OCI-LY3 (cell line): Measurements from ENCODE around the gene KRTAP17-1.

Experiments
- H2AFZ ChIP-seq: fragments of 200-600, 300-600 bp; shearing (Covaris generic); 2 replicates; pipeline ENCODE4 v1.6.0; 2014; ENCODE audit warnings: antibody characterized with exemption, low read depth, low read length
- H3K27ac ChIP-seq: fragments of 200-600, 300-600 bp; sonication (generic); 2 replicates; pipeline ENCODE4 v1.5.1; 2014; ENCODE audit warnings: mild to moderate bottlenecking, low read length, moderate library complexity, mixed read lengths
- H3K27me3 ChIP-seq: fragments of 200-600, 300-600 bp; sonication (generic); 2 replicates; pipeline ENCODE4 v1.6.1; 2014; ENCODE audit warnings: low read depth, low read length, mixed read lengths
- H3K36me3 ChIP-seq: fragments of 200-600, 300-600 bp; sonication (generic); replicated peaks from 2 replicates; pipeline ENCODE3; 2014; ENCODE audit warnings: low read depth, low read length, mixed read lengths
- H3K4me1 ChIP-seq: fragments of 300-600, 200-600 bp; sonication (generic); 2 replicates; pipeline ENCODE4 v1.6.1; 2014; ENCODE audit warnings: low read length, mixed read lengths
- H3K4me2 ChIP-seq: fragments of 200-600, 300-600 bp; sonication (generic); 2 replicates; pipeline ENCODE4 v1.6.1; 2014; ENCODE audit warnings: low read length, mixed read lengths
- H3K4me3 ChIP-seq: fragments of 300-600, 200-600 bp; sonication (generic); 2 replicates; pipeline ENCODE4 v1.5.1; 2014; ENCODE audit warnings: antibody characterized with exemption, mild to moderate bottlenecking, low read length, moderate library complexity
- H3K79me2 ChIP-seq: fragments of 300-600, 200-600 bp; shearing (Covaris generic); 2 replicates; pipeline ENCODE4 v1.6.1; 2014; ENCODE audit warnings: mild to moderate bottlenecking, low read length, mixed read lengths
- H3K9ac ChIP-seq: fragments of 300-600, 200-600 bp; shearing (Covaris generic); 2 replicates; pipeline ENCODE4 v1.6.0; 2014; ENCODE audit warnings: mild to moderate bottlenecking, low read length, moderate library complexity
- H3K9me3 ChIP-seq: fragments of 200-600, 300-600 bp; shearing (Covaris generic); 2 replicates; pipeline ENCODE4 v1.6.1; 2014; ENCODE audit warnings: low read length, mixed read lengths; ENCODE audit not compliant: insufficient read depth
- H4K20me1 ChIP-seq: fragments of 200-600, 300-600 bp; sonication (generic); 2 replicates; pipeline ENCODE4 v1.6.1; 2016; ENCODE audit warnings: low read length, mixed read lengths; ENCODE audit not compliant: insufficient read depth
- EZH2phosphoT487 ChIP-seq: fragments of 200-600 bp; shearing (Covaris generic); IDR thresholded peaks from 2 replicates; pipeline ENCODE4 v1.6.1; 2018; ENCODE audit warnings: antibody characterized with exemption, mixed run types, low read depth
- TF ChIP-seq, protein P1 (sequence below): fragments of 200-600, 300-600 bp; sonication (generic); IDR thresholded peaks from 2 replicates; pipeline ENCODE4 v1.5.1; 2014; ENCODE audit warnings: antibody characterized with exemption, low read length, low read depth

Gene KRTAP17-1, protein sequence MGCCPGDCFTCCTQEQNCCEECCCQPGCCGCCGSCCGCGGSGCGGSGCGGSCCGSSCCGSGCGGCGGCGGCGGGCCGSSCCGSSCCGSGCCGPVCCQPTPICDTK

DNA sequence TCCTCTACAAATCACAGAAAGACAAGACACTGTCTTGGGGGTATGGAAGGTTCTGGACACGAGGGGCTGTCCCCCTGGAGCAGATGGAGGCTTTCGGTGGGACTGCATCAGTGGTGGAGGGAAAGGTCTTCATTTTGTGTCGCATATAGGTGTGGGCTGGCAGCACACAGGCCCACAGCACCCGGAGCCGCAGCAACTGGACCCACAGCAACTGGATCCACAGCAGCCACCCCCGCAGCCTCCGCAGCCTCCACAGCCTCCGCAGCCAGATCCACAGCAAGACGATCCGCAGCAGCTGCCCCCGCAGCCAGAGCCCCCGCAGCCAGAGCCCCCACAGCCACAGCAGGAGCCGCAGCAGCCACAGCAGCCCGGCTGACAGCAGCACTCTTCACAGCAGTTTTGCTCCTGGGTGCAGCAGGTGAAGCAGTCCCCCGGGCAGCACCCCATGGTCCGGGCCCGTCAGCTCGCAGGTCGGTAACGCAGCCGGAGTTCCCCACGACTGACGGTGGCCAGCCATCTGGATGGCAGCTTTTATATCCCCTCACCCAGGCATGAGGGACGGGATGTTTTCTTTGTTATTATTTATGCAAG is at the start of gene KRTAP17-1:
Gene KRTAP17-1, minus strand, starts transcription at position 507 of the 591 bp plus-strand sequence. Its CDS starts 60 bp downstream, at position 447.
- Histone ChIP-seq H3K4me3 (no peak within 1 kb of the TSS), H3K9ac (no peak within 1 kb of the TSS), H3K79me2 (no peaks in the 10 kb centered on the region), H3K9me3 (no peaks in the 10 kb centered on the region), H3K36me3 (no peaks in the 10 kb centered on the region), H3K4me1 (no peaks in the 10 kb centered on the region), H4K20me1 (no peaks in the 10 kb centered on the region), H2AFZ (no peak within 1 kb of the TSS), H3K27ac (no peak within 1 kb of the TSS), H3K27me3 (peaks cover 29% of the 10 kb centered on the region), H3K4me2 (no peak within 1 kb of the TSS)
- TF ChIP-seq EZH2phosphoT487: no peak
- TF ChIP-seq, protein P1, sequence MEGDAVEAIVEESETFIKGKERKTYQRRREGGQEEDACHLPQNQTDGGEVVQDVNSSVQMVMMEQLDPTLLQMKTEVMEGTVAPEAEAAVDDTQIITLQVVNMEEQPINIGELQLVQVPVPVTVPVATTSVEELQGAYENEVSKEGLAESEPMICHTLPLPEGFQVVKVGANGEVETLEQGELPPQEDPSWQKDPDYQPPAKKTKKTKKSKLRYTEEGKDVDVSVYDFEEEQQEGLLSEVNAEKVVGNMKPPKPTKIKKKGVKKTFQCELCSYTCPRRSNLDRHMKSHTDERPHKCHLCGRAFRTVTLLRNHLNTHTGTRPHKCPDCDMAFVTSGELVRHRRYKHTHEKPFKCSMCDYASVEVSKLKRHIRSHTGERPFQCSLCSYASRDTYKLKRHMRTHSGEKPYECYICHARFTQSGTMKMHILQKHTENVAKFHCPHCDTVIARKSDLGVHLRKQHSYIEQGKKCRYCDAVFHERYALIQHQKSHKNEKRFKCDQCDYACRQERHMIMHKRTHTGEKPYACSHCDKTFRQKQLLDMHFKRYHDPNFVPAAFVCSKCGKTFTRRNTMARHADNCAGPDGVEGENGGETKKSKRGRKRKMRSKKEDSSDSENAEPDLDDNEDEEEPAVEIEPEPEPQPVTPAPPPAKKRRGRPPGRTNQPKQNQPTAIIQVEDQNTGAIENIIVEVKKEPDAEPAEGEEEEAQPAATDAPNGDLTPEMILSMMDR: no peak

DNA sequence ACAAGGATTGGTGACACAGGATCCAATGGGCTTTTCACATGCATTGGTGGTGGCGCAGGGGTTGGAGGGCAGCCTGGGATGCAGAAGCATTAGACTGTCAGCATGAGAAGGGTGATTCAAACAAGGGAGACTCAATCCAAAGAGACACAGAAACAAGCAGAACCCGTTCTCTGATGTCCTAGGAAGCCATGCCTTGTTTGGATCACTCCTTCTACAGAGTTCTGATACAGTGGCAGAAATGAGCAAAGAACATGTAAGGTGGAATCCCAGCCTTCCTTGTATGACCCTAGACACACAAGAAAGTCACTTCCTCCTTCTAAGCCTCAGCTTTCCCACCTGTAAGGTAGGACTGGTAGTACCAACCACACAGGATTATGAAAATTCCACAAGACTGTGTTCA is 48.4 kb upstream of the KRTAP17-1 start:
- peaks cover 4% of the 10 kb centered on the region; the same call in 1 of the 2 replicates for H3K27me3 ChIP-seq
- no peaks in the 10 kb centered on the region for H3K4me1 ChIP-seq
- H3K9ac ChIP-seq: no peak overlapping the region
- no peaks in the 10 kb centered on the region for H3K79me2 ChIP-seq
- H3K27ac ChIP-seq: no peak overlapping the region
- no peaks in the 10 kb centered on the region for H3K9me3 ChIP-seq
- H2AFZ ChIP-seq: no peak overlapping the region
- no peak overlapping the region for H3K4me2 ChIP-seq
- no peaks in the 10 kb centered on the region for H4K20me1 ChIP-seq
- TF ChIP-seq EZH2phosphoT487: no peak
- H3K4me3 ChIP-seq: no peak overlapping the region
- H3K36me3 ChIP-seq: no peaks in the 10 kb centered on the region

DNA sequence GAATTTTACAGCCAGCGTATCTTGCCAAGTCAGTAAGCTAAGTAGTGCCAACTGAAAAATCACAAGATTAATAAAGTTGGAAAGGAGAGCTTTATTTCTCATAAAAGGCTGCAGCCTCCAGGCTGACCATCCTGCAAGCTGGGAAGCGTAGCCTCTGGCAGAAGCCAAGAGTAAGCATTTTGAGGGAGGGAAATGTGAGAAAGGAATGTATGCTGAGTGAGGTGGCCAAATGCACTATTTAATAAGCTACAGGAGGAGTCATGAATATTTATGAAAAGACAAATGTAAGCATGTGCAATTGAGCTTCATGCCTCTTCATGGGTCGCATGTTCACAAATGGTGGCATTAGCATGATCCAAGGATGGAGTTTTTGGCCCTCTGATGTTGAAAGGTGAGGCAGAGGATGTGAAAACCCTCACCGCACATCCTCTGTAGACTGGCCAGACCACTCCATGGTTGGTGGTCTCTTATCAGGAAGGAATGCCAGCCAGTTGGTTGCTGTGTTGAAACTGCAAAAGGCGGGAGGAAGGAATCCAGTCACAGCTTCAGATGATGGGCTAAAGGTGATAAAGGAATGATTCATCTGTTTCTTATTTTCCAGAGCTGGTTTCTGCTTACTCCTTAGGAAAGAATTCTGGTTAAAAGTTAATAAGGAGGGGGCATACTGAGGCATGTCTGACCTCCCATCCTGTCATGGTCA is 44.9 kb upstream of the KRTAP17-1 start:
- Histone ChIP-seq H2AFZ (no peak overlapping the region), H3K9ac (no peak overlapping the region), H3K36me3 (no peaks in the 10 kb centered on the region), H3K79me2 (no peaks in the 10 kb centered on the region), H3K4me3 (no peak overlapping the region), H3K27me3 (peaks cover 9% of the 10 kb centered on the region; the same call in 1 of the 2 replicates), H3K4me2 (no peak overlapping the region), H4K20me1 (no peaks in the 10 kb centered on the region), H3K9me3 (no peaks in the 10 kb centered on the region), H3K4me1 (no peaks in the 10 kb centered on the region), H3K27ac (no peak overlapping the region)
- no peak for TF ChIP-seq EZH2phosphoT487
- TF ChIP-seq, protein P1: no peak

DNA sequence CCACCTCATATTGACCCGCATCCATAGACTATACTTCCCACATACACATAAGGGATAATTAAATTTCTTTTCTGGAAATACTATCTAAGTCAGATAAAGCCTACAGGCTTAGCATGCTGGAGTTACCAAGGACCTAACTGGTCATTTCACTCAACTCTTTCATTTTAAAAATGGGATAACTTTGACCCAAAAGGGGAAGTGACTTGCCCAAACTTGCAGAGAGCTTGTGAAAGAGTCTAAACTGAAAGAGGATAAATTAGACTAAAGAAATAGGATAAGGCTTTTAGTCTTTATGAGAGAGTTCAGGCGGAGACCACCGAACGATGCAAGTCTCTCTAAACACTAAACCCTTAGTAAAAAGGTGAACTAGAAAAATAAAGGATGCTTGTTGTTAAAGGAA is 39.0 kb upstream of the KRTAP17-1 start:
- Histone ChIP-seq H3K4me1 (no peaks in the 10 kb centered on the region), H3K27ac (no peak overlapping the region), H3K9ac (no peak overlapping the region), H4K20me1 (no peaks in the 10 kb centered on the region), H3K4me2 (no peak overlapping the region), H3K36me3 (no peaks in the 10 kb centered on the region), H3K9me3 (no peaks in the 10 kb centered on the region), H3K79me2 (no peaks in the 10 kb centered on the region), H2AFZ (no peak overlapping the region), H3K27me3 (peaks cover 11% of the 10 kb centered on the region; the same call in 1 of the 2 replicates), H3K4me3 (no peak overlapping the region)
- TF ChIP-seq EZH2phosphoT487: no peak
- TF ChIP-seq, protein P1: no peak
